Urothelium cell line (cell line): ENCODE data around the gene SLFN14.
"Not testable (repeated sequence)": the region's sequence is repeated elsewhere in the genome, so short reads cannot be mapped to it uniquely, and the experiment has no call there.

Experiments
- DNase-seq: peaks from one replicate; pipeline ENCODE4 v3.0.0; 2011; ENCODE audit warnings: low spot score, mixed read lengths
- FAIRE-seq: peaks from 2 replicates; lab custom pipeline; 2011; peaks lifted over from hg19 to GRCh38; lab: Jason Lieb, UNC

SLFN14 gene

GRCh38 chr17:35563181-35563580, 2.6 kb upstream of the SLFN14 start:
- not testable (repeated sequence) for DNase-seq, FAIRE-seq

DNA sequence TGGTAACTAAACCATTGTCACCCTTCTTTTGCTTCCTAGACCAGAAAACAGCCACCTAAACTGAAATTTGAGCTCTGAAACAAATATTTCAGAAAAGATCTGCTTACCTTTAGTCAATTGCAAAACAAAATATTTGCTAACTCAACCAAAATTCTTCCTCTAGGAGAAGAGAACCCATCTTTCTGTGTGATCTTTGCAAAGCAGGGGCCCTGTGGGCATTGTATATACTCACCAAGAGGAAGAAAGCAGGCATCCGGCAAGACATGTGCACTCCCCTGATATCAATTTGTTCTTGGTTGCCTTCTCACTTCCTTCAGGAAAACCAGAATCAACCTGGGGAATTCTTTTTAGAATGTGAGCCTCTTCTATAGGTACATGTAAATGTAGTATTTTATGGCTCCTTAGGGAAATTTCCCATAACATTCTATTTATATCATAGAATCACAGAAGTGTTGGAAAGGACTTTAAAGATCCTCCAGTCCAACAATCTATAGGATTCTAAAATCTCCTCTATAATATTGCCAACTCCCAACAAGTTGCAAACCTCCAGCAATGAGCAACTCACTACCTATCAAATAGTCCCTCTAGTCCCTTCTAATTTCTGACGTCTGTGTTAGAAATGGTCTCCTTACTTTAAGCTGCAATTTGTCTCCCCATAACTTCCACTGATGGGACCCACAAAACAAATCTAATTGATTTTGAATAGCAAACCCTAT, 966 bp downstream of the SLFN14 start:
- DNase-seq = no peak
- FAIRE-seq = no peak

DNA sequence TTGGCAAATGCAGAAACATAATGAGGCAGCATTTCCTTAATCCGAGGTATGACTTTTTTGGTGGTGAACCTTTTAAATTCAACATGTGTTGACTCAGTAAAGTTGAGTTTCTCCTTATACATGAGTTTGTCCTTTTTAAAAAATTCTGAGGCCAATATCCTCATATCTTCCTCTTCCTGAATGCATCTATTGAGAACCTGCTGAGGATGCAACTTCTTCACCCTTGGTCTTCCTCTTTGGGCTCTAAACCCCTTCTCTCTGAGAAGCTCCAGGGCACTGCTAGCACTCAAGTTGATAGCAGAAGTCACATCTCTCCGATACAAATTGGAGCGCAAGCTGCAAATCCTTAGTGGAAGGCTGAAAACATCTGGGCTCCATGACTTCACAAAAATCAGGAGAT, 3.3 kb downstream of the SLFN14 start:
- DNase-seq = no peak
- no peak for FAIRE-seq

- no peak for FAIRE-seq
- DNase-seq = no peak
Observed at GRCh38 chr17:35555691-35556090, 4.9 kb downstream of the SLFN14 start.

GRCh38 chr17:35554668-35555067, 6.0 kb downstream of the SLFN14 start:
- FAIRE-seq = no peak

GRCh38 chr17:35553310-35553709, 7.3 kb downstream of the SLFN14 start:
- no peak for FAIRE-seq
- DNase-seq = no peak

More at GRCh38 chr17:35554668-35555067, 6.0 kb downstream of the SLFN14 start:
- no peak for DNase-seq

GRCh38 chr17:35548978-35549377, 11.6 kb downstream of the SLFN14 start:
- no peak for FAIRE-seq
- DNase-seq = no peak

DNA sequence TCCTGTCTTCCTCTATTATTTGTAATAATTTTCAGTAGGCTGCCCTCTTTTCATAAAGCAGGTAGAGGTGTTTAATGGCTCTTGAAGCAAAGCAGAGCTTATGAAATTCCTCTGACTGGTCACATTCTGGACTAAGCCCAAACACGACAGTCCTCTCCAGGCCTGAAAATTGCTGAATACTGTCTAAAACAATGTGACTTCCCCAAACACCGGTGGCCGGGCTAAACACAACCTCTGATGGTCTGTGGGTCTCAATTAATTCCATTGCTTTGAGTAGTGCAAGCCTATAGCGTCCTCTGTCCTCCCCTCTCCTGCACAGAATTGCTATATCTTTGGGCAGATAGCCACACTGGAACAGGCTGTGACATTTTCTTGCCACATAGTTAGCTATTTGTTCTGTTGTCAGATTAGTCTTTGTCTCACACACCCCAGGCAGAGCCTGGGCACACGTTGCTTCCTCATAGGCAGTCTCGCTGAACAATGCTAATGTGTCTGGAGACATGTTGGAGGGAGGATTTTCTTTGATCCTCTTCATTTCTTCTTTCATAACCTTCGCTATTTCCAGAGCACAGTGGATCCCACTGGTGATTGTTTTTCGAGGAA, 12.3 kb downstream of the SLFN14 start:
- FAIRE-seq (no peak), DNase-seq (no peak)

DNA sequence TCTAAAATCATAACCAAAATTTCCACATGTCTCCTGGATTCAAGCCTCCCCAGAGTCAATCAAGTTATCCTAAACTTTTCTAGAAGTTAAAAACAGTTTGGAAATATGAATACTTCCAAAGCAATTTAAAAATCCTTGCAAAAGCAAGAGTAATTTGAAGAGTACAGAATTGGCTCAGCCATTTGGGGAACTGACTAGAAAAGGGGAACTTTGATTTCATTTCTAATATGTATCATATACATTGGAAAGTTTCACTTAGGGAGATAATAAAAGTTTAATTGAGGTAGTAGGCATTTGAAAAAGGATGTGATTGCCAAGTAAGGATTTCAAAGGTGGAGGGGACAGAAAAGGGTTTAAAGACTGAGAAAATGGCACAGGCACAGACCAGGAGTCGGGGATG, 14.1 kb downstream of the SLFN14 start:
- FAIRE-seq = no peak
- no peak for DNase-seq

DNA sequence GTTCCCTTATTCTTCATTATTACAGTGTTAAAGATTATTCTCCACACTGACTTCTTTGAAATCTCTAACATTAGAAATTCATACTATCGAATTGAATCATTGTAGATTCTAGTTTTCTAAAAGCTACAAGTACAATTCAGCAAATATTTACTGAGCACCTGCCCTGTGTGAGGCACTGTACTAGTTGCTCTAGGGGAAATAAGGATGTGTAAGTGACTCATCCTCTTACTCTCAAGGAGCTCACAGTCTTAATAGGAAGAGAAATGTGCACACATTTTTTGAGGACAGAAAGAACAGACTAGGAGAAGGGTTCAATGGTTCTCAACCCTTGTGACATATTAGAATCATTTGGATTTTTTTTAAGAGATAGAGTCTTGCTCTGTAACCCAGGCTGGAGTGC, 15.5 kb downstream of the SLFN14 start:
- no peak for FAIRE-seq
- no peak for DNase-seq

DNA sequence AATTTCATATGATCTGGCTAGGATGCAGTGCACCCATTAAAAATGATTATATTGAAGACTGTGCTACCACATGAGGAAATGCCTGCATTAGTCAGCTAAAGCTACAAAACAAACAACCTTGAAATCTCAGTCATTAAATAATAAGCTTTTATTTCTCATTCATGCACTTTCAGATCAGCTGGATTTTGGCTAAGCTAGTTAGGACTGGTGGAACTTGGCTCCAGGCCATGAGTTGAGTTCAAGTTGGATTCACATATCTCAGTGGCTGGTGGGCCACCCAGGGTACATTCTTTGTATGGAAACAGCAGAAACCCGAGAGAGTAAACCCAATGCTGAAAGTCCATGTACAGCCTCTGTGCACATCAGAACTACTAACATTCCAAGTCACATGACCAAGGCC, 16.8 kb downstream of the SLFN14 start:
- FAIRE-seq (no peak), DNase-seq (no peak)

DNA sequence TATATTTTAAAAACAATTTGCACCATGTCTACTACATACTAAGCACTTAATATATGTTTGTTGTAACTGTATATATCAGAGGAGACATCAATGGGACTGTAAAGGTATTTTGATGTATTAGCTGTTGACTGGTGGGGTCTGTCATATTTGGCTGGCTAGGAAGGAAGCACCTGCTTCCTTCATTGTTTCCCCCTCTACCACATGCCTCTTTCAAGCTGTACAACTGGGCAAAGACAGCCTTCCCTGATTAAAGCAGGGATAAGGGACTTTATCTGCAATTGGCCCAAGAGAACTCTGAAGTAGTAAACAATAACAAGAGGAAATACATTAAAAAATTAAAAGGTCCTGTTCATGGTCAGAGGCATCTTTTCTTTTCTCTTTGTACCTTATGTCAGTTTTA, 17.6 kb downstream of the SLFN14 start:
- no peak for DNase-seq
- FAIRE-seq = no peak

GRCh38 chr17:35541434-35541833, 19.2 kb downstream of the SLFN14 start:
- FAIRE-seq = no peak
- no peak for DNase-seq

DNA sequence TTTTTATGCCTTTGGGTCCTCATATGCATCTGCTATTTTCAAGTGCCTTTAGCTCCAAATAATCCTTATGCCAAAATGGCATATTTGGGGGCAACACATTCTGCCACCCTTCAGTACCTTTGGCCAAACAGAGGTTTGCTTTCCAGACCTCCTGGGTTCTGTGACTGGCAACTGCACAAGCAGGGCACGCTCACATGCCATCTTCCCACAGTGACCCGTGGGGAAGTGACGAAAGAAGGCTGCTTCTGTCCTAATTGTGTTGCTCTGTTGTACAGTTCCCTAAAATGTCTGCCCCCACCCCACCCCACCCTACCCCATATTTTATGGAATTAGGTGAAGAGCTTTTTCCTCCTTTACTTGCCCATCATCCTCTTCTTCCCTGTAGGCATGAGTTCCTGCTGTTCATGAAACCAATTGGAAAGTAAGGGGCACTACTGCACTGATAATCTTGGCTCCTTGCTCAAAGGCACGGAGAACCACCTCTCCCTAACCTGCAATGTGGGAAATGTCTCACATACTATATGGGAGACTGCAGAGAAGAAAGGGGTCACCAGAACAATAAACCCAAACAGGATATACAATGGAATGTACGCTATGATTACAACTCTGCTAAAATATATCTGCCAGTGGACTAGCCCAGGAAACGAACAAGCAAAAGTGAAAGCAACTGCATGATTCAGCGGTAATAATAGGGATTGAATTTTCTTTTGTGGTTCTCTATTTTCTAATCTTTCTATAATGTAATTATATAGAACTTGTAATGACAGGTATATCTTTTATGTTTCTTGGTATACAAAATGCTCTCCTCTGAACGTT, 19.8 kb downstream of the SLFN14 start:
- FAIRE-seq (peak; percentile 30), DNase-seq (peak; percentile 24)

- FAIRE-seq (no peak), DNase-seq (no peak)
Observed at GRCh38 chr17:35539659-35540026, 21.0 kb downstream of the SLFN14 start.

- no peak for FAIRE-seq
- DNase-seq = no peak
Observed at GRCh38 chr17:35537601-35538141, 22.9 kb downstream of the SLFN14 start, which contains the start of gene SLFN12L. SLFN12L (minus strand) TSS chr17:35537678; CDS start chr17:35522364, 15,314 bp downstream.

- DNase-seq (no peak), FAIRE-seq (no peak)
Observed at GRCh38 chr17:35536664-35537171, 23.9 kb downstream of the SLFN14 start.

- not testable (repeated sequence) for FAIRE-seq, DNase-seq
Observed at GRCh38 chr17:35535406-35535805, 25.2 kb downstream of the SLFN14 start.

GRCh38 chr17:35534576-35535093, 26.0 kb downstream of the SLFN14 start:
- FAIRE-seq (no peak), DNase-seq (no peak)

- no peak for DNase-seq
- no peak for FAIRE-seq
Observed at GRCh38 chr17:35531160-35531559, 29.5 kb downstream of the SLFN14 start.

GRCh38 chr17:35529866-35530265, 30.8 kb downstream of the SLFN14 start:
- FAIRE-seq = no peak
- DNase-seq = no peak
